Inflammatory macrophage treated with lipopolysaccharide for 4 hours (primary cell): ENCODE data around the gene MRGPRX3.
"Not testable (repeated sequence)": the region's sequence is repeated elsewhere in the genome, so short reads cannot be mapped to it uniquely, and the experiment has no call there.

ENCODE experiments used
- DNase-seq: peaks from one replicate; pipeline ENCODE4 v3.0.0-alpha.2; 2020

Gene MRGPRX3

DNA sequence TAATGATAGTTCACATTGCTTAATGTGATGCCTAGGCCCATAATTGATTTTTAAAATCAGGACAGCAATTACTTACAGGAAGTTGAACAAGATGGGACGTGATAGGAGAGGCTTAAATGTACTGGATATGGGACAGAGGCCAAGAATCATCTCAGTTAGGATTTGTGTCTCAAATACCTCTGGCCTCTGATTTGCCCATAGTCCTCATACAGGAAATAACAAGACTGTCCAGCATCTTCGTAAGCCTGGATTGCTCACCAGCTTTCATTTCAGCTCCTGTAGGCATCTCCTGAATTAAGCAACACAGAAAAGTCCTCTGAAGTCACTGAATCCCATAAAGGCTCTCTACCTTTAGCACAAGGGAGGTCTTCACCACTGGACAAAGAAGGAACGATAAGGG lies at the start of gene MRGPRX3:
MRGPRX3 (plus strand) TSS at position 231 of the 400 bp plus-strand sequence. CDS start 4,632 bp downstream, outside the sequence.
- no peak for DNase-seq

DNA sequence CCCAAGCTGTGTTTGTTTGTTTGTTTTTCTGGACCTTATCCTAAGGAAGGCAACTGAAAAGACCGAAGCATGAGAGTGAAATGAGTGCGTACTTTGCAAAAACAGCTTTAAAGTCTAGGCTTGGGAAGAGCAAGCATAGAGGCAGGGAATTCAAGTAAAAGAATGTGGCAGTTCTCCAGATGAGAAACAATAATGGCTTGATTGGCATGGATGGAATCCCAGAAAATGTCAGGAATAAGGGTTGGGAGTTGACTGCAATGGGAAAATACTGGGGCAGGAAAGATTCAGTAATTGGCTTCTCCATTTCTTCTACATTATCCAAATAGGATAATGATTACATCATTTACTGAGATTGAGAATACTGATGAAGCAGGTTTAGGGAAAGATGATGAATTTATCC lies 44.0 kb upstream of the MRGPRX3 start:
- DNase-seq: no peak

DNA sequence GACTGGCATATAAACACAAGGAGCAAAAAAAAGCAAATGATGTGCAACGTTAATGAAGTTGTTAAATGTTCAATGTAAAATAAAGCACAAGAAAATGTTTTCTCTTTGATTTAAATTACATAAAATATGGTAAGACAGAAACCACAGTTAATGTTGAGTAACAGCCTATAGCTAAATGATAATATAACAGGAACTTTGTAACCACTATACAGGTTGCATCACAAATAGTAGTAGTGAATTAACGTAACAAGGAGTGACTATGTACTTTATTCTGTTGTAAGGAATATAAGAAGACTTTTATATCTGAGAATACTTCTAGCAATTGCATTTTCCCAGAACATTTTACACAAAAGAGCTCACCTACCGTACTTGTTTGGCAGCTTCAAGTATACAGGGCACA lies 43.4 kb upstream of the MRGPRX3 start:
- peak; percentile 43 for DNase-seq

DNA sequence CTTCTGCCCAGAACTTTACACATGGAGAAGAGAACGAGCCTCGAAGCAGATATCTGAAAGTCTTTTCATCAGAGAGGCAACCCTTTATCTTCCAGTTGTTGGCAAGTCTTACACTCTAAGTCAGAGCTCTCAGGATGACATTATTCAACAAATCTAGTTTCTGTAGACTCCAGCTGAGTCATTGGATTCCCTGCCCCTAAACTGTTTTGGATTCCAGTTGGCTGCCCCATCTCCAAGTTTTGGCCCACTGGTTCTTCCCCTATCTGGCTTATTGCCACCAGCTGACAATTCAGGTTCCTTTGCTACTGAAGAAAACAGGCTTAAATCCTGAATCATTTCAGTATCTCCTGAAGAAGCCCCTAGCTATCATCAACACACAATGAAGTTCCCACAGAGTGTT lies 40.6 kb upstream of the MRGPRX3 start:
- DNase-seq: no peak

DNA sequence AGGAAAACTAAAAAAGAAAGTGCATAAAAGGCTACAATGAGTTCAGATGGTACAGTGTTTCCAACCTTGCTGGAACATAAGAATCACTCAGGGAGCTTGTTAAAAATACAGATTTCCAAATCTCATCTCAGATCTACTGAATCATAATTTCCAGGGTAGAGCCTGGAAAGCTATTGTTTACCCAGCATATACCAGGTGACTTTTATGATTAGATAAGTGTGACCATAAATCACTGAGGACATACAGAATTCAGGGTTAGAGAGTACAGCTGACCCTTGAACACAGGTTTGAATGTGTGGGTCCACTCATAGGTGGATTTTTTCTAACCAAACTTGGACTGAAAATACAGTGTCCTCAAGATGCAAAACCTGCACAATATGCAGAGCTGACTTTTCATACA lies 38.4 kb upstream of the MRGPRX3 start:
- DNase-seq: no peak

DNA sequence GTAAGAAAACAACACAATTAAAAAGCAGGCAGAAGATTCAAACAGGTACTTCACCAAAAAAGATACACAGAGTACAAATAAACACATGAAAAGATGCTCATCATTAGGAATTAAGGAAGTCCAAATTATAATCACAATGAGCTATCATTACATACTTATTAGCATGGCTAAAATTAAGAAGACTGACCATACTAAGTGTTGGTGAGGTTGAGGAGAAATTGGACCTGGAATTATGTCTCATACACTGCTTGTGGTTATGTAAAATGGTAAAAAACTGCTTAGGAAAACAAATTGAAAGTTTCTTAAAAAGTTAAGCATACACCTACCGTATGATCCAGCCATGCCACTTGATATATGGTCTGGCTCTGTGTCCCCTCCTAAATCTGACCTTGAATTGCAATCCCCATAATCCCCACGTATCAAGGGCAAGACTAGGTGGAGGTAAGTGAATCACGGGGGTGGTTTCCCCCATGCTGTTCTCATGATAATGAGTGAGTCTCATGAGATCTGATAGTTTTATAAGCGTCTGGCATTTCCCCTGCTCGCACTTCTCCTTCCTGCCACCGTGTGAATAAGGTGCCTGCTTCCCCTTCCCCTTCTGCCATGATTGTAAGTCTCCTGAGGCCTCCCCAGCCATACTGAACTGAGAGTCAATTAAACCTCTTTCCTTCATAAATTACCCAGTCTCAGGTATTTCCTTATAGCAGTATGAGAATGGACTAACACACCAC lies 31.3 kb upstream of the MRGPRX3 start:
- DNase-seq: peak; percentile 32

DNA sequence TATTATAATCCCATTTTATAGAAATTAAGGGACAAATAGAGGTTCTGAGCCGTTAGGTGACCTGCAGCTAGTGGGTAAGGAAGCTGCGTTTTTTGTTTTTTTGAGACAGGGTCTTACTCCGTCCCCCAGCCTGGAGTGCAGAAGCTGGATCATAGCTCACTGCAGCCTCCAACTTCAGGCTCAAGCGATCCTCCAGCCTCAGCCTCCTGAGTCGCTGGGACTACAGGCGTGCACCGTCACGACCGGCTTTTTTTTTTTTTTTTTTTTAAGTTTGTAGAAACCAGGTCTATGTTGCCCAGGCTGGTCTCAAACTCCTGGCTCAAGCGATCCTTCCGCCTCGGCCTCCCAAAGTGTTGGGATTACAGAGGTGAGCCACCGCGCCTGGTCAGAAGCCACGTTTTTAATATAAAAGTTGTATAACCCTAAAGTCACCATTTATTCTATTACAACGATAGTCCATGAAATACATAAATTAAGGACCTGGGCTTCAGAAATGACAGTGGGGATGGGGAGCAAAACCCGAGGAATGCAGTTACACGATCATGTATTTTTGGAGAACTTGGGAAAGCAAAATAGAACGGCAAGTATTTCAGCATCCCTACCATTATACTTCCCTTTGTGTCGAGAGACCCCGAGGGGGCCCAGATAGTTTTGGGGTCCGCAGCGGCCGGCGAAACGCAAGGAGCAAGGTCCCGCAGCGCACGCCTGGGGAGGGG lies 27.1 kb upstream of the MRGPRX3 start:
- DNase-seq: no peak

DNA sequence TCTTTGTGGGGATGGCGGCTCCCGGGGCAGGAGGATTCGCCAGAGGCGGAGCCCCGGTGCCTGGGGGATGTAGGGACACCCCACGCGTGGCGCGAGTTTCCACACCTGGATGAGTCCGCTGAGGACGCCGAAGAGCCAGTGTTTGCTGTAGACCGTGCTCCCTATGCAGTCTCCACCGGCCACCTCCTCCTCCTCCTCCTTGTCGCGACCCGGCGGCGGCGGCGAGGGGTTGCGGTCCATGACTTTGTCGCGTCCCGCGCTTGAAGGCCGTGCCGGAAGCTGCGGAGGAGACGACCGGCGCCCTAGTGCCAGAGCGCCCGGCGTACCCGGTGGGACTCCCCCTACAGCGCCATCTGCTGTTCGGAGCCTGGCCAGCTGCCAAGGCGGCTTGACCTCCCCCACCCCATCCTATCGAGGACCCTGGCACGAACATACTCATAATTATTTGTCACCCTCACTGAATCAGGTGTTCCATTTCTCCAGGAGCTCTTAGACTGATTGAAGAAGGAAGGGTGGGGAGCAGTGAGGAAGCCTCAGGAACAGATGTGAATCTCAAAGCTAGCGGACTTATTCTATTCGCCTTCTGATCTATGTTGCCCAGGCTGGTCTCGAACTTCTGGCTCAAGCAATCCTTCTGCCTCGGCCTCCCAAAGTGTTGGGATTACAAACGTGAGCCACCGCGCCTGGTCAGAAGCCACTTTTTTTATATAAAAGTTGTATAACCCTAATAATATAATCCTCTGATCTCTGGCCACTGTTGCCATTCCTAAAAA lies 26.4 kb upstream of the MRGPRX3 start, which contains the start of gene SAAL1:
SAAL1 (minus strand) TSS at position 281 of the 773 bp plus-strand sequence; CDS start at position 240, 41 bp downstream.
- DNase-seq: peak; percentile 82

DNA sequence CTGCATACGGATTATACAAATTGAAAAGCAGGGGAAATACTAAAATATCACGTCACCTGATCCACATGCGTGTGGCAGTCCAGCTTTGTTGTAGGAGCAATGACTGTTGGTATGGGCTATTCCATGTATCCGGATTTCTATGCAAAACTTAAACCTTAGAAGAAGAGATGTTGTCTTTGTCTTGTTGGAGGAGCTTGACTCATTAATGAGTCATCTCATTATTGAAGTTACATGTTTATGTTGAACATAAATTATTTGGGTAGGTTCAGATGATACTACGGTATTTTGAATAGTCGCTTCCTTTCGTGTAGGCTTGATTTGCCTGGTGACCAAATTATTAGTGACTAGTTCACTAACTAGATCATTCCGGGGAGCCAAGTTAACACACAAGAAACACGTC lies 25.7 kb upstream of the MRGPRX3 start:
- no peak for DNase-seq

DNA sequence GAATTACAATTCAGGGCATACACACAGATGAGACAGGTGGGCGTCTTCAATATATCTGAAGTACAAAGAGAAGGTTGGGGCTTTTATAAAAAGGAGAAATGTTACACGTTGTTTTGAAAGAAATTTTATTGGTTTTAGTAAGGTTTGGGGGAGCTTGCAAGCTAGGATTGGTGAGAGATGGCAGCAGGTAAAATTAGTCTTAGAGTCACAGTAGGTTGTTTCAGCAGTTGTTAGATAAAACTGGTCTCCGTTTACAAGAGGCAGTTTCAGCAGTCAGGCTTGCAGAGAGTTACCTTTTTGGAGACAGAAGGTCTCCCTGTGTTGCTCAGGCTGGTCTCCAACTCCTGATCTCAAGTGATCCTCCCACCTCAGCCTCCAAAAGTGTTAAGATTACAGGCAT lies 24.1 kb upstream of the MRGPRX3 start:
- DNase-seq: no peak

DNA sequence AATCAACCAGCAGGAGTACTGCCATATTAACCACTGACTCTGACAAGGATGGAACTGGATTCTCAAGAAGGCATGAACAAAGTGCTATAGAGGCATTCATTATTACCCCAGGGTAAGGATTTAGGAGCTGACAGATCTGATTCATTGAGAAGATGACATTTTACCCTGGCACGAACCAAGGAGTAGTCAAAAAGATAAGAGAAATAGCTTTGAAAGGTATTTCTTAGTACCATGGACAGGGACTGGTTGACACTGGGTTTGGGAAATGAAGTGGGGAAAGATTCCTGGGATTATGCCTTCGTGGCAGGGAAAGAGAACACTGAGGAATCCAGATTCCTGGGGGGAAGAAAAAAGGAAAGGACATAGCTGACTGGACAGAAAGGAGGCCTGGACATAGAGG lies 21.4 kb upstream of the MRGPRX3 start:
- DNase-seq: no peak

DNA sequence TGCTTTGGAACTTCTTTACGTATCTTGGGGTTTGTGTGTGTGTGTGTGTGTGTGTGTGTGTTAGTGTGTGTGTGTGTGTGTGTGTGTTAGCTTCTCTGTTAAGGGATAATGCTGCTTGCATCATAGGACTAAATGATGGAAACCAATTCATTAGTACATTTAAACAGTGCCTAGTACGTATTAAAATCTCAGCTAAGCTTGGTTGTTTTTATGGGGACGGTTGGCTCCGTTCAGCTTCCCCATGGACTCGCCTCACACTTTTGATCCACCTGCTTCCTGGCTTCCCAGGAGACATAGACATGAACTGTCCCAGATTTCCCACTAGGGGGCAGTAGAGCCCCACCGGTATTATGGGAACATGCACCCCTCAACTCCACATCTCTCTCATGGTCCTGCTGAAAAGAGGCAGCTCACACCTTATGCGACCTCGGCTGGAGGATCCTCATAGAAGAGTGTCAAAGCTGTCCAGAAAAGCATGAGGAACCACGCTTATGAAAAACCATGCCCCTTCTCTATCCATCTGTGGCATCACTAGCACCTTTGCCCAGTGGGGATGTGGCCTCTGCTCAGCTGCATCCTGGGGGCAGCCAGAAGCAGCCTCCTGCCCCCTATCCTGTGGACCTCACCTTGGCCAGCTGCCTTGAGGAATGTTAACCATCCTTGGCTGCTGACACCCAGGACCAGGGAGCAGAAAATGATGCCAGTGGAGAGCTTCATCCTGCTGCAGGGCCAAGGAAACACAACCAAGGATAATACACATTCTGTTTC lies 16.8 kb upstream of the MRGPRX3 start:
- peak; percentile 58 for DNase-seq

DNA sequence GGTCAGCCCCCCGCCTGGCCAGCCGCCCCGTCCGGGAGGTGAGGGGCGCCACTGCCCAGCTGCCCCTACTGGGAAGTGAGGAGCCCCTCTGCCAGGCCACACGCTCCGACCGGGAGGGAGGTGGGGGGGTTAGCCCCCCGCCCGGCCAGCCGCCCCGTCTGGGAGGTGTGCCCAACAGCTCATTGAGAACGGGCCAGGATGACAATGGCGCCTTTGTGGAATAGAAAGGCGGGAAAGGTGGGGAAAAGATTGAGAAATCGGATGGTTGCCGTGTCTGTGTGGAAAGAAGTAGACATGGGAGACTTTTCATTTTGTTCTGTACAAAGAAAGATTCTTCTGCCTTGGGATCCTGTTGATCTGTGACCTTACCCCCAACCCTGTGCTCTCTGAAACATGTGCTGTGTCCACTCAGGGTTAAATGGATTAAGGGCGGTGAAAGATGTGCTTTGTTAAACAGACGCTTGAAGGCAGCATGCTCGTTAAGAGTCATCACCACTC lies 11.0 kb upstream of the MRGPRX3 start:
- DNase-seq: not testable (repeated sequence)

DNA sequence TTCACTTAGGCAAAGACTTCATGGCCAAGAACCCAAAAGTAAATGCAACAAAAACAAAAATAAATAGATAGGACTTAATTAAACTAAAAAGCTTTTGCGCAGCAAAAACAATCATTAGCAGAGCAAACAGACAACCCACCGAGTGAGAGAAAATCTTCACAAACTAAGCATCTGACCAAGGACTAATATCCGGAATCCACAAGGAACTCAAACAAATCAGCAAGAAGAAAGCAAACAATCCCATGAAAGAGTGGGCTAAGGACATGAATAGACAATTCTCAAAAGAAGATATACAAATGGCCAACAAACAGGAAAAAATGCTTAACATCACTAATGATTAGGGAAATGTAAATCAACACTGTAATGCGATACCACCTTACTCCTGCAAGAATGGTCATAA lies 1.3 kb upstream of the MRGPRX3 start:
- not testable (repeated sequence) for DNase-seq

DNA sequence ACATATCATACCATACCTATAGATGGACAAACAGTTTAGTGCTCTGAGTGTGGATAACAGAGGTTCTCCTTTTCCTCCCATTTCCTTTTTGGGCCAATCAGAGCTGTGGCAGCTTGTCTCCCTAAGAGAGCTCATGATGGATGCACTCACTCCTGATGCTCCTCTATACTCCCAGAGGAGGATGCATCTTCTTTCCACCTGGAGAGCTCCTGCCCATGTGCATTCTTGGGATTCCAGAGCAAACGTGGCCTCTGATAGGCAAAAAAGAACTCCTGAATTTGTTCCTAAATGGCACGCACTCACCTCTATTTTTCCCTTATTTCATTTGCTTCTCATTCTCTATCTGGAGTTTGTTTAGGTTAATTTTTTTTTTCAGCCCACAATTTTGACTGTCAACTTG lies 2.9 kb downstream of the MRGPRX3 start:
- DNase-seq: no peak

DNA sequence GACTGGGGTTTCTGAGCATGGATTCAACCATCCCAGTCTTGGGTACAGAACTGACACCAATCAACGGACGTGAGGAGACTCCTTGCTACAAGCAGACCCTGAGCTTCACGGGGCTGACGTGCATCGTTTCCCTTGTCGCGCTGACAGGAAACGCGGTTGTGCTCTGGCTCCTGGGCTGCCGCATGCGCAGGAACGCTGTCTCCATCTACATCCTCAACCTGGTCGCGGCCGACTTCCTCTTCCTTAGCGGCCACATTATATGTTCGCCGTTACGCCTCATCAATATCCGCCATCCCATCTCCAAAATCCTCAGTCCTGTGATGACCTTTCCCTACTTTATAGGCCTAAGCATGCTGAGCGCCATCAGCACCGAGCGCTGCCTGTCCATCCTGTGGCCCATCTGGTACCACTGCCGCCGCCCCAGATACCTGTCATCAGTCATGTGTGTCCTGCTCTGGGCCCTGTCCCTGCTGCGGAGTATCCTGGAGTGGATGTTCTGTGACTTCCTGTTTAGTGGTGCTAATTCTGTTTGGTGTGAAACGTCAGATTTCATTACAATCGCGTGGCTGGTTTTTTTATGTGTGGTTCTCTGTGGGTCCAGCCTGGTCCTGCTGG lies 4.9 kb downstream of the MRGPRX3 start:
- no peak for DNase-seq

DNA sequence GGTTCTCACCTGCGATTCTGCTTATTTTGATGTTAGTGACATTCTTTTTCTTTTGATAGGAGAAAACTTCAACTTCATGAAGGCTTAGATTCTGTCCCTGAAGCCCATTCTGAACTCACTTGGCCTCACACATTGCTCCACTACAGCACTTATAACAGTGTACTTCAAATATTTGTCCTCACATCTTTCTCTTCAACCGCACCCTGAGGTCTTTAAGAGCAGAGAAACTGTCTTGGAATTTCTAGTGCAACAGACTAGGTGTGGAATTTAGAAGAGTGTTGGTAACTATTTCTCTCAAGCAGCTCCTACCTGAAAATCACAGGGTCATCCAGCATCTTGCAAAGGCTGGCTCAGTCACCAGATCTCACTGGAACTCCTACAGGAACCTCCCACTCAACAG lies 7.8 kb downstream of the MRGPRX3 start:
- DNase-seq: no peak

DNA sequence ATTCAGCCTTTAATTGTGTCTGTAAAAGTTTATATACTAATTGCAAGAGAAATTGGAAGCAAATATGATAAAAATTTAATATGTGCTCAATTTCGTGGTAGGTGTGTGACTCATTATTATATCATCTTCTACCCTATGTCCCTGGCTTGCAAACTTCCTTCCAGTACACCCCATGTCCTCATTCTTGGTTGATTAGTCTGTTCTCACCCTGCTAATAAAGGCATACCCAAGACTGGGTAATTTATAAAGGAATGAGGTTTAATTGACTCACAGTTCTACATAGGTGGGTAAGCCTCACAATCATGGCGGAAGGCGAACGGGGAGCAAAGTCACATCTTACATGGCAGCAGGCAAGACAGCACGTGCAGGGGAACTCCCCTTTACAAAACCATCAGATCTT lies 11.9 kb downstream of the MRGPRX3 start:
- no peak for DNase-seq

DNA sequence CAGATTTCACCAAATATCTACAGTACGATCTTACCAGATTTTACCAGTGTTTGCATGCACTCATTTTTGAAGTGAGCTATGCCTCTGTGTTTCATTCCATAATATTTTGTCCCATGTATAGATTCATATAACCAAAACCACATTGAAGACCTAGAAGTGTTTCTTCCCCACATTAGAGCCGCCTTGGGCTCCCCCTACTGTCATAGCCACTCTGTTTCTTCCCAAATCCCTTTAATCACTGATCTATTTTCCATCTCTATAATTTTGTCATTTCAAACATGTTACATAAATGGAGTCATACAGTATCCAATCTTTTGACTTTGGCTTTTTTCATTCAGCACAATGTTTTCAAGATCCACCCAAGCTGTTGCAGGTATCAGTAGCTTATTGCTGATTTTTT lies 12.7 kb downstream of the MRGPRX3 start:
- DNase-seq: no peak

DNA sequence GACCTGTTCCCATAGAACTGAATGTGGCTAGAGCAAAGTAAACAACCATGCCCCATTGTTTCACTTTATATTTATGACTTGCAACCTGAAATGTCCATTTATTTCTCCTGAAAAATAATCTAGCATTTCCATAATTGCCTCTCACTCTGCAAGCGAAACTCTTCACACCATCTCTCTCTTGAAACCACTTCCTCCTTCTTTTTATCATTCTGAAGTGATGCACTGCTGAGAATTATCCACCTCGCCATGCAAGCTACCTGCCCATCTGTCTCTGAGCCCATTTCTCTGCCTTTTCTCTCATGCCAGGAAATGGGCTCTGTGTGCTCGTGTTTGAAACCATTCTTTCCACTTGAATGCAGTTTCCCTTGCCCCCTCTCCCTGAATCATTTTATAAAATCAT lies 13.5 kb downstream of the MRGPRX3 start:
- DNase-seq: no peak

DNA sequence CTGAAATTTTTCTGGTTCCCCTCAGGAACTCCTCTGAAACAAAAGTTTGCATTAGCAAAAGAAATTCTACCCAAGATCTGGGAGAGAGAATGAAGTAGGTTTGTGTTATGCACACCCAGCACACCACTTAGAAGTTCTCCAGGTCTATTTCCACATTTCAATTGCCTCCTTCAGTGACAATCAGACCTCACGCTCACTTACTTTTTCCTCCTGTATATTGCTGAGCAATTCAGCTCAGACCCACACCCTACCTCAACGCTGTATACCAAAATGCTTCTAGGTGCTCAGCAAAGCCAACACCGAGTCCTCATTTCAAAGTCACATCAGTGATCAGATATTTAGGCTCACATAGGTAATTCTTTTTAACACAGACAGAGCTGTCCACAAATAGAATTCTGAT lies 19.2 kb downstream of the MRGPRX3 start:
- no peak for DNase-seq

DNA sequence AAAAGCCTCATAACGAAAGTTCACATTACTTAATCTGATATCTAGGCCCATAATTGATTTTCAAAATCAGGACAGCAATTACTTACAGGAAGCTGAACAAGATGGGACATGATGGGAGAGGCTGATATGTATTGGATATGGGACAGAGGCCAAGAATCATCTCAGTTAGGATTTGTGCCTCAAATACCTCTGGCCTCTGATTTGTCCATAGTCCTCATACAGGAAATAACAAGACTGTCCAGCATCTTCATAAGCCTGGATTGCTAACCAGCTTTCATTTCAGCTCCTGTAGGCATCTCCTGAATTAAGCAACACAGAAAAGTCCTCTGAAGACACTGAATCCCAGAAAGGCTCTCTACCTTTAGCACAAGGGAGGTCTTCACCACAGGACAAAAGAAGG lies 36.0 kb downstream of the MRGPRX3 start:
- no peak for DNase-seq
